Measurements from ENCODE around the gene HTR3B. TPM values are rescaled to one million over a fixed set of nuclear protein-coding genes. Genes with fewer than 3 reads are reported as not detected.

Gene HTR3B
- total RNA-seq, 4 donors from 2014 or later, result not detected

GRCh38 chr11:113865873-113866272 is 38.7 kb upstream of the HTR3B start:
- no peak for TF ChIP-seq CTCF (IDR thresholded peaks at IDR 0.05; ENCODE audit: low read depth)

DNA sequence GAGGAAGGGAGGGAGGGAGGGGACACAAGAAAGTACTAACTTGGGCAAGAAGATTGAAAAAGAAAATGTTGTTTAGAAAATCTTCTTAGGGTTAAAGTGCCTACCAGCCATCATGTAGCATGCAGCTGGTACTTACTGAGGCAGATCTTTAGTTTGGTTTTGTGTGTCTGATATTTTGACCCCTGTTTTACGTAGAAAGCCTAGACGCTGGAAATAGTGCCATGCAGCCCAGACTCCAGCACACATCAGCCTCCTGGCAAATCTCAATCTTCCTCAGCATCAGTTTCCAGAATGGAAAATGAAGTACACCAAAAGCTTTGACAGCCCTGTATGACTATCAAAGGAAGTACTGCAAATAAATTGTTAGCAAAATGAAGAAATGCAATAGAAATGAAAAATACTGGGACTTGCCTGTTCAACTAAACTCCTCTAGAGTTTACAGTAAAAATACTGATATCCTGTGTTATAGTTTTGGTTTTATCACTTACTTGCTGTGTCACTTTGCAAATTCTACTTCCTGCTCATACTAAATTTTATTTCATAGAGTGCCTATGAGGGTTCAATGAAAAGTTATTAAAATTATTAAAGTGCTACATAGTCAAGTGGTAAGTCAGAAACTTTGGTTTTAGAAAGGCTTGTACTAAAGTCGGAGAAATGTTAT is 36.6 kb upstream of the HTR3B start:
- TF ChIP-seq CTCF (IDR thresholded peaks at IDR 0.05; ENCODE audit: low read depth), result no peak

GRCh38 chr11:113871336-113871735 is 33.3 kb upstream of the HTR3B start:
- no peak for TF ChIP-seq CTCF (IDR thresholded peaks at IDR 0.05; ENCODE audit: low read depth)

- no peak for TF ChIP-seq CTCF (IDR thresholded peaks at IDR 0.05; ENCODE audit: low read depth)
Measured at GRCh38 chr11:113873236-113873626, 31.4 kb upstream of the HTR3B start.

GRCh38 chr11:113874096-113874495 is 30.5 kb upstream of the HTR3B start:
- TF ChIP-seq CTCF (IDR thresholded peaks at IDR 0.05; ENCODE audit: low read depth), result no peak

DNA sequence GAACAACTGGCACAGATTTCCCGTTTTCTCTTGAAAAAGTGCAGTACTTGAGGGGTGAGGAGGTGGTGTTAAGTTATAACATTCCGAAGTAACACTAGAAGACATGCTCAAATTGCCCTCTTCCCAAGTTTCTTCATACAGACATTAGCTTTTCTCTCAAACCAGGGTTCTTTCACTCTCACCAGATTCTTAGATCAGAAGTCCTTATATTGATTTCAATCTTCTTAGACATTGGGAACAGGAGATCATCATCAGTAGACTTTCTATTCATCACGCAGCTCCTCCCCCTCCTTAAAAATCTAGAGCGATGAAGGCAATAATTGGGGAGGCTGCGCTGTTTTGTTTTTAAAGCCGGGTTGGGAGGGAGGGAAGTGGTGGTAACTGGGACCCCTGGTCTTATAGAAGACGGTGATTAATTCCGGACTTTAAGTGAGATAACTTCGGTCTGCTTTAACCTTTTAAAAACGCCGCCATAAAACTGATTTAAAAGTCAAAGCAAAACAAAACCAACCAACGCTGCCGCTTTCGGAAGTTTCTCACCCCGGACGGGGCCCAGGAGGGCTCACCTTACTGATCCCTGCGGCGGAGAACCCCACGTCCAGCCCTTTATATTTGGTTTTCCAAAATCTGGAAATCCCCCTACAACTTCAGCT is 29.9 kb upstream of the HTR3B start:
- no peak for TF ChIP-seq CTCF (IDR thresholded peaks at IDR 0.05; ENCODE audit: low read depth)

DNA sequence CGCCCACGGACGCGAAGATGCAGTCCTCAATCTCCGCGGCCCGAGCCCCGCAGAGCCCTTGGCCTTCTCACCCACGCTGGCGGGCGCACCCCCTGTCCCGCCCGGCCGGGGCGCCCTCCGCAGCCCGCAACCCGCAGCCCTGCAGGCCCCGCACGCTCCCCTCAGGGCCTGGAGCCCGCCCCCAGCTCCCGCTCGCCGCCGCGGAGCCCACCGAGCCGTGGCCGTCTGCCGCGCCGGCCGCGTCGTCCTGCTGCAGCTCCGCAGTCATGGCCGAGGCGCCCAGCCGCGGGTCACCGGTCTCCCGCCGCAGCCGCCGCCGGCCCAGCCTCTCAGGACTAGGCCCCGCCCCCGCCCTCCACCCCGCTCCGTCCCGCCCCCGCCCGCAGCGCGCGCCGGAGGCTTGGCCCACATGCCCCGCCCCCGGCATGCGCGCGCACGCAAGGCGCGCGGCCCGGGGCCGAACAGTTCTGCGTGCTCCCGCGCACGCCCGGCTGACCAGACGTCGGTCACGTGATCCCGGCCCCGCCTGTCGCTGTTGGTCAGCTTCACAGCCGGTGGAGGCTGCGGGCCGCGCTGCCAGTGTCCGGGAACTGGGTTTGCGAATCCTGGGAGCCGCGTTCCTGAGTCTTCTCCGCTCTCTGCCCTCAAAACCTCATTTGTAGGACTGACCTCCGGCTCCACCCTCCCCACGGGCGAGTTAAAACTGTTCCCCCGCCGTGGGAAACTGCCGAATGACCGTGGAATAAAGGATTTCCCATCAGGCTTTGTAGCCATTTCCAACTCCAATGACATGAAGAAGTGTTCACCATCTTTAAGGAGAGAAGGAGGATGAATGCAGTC is 29.1 kb upstream of the HTR3B start, which contains the start of gene USP28:
TSS of gene USP28 (minus strand) at position 339 of the 840 bp plus-strand sequence. CDS start at position 268, 71 bp downstream.
- no peak for TF ChIP-seq CTCF (IDR thresholded peaks at IDR 0.05; ENCODE audit: low read depth)
